AG04450 (cell line): ENCODE data around the gene ATOX1. TPM values are rescaled to one million over a fixed set of nuclear protein-coding genes. Genes with fewer than 3 reads are reported as not detected.

Source experiments
- CTCF ChIA-PET: fragments of 300-600, 350-600 bp; formaldehyde crosslinking; extraction: SDS; loops from one replicate; lab custom pipeline; 2022; ENCODE audit warnings: antibody characterized with exemption, inconsistent platforms; lab: Charles Lee
- POLR2A ChIA-PET: fragments of 350-600 bp; formaldehyde crosslinking; extraction: SDS; loops from one replicate; lab custom pipeline; 2021; ENCODE audit warnings: antibody characterized with exemption, inconsistent platforms; lab: Yijun Ruan, JAX
- DNase-seq: peaks from one replicate; pipeline ENCODE4 v3.0.0-alpha.2; 2011; ENCODE audit warnings: low read depth, low spot score
- H3K27ac ChIP-seq: one replicate; pipeline ENCODE4 v1.5.1; 2012; ENCODE audit warnings: low read depth, low read length, control low read depth
- H3K27me3 ChIP-seq: one replicate; pipeline ENCODE4 v1.6.0; 2012; ENCODE audit warnings: low read length; ENCODE audit not compliant: control insufficient read depth, insufficient read depth
- H3K4me3 ChIP-seq: 2 replicates; pipeline ENCODE4 v1.5.1; 2011; ENCODE audit warnings: mild to moderate bottlenecking, low read depth, low read length, control low read depth
- H3K9me3 ChIP-seq: 2 replicates; pipeline ENCODE4 v1.5.1; 2012; ENCODE audit warnings: low read length; ENCODE audit not compliant: control insufficient read depth, insufficient read depth
- CTCF ChIP-seq: IDR thresholded peaks from 2 replicates; pipeline ENCODE4 v1.5.1; 2011; ENCODE audit warnings: low read depth, low read length, control low read depth, inconsistent platforms
- polyA plus RNA-seq: library from polyadenylated mRNA; depleted of rRNA; stranded (reverse); fragments of >200 nt; gene quantifications from 2 replicates; pipeline ENCODE4 v1.2.3, GENCODE V29; 2011

Gene ATOX1
- polyA plus RNA-seq, 1 experiment, result 138 TPM

- POLR2A ChIA-PET, result interaction anchor here (1.1 to 3.0 kb wide), 10 partner anchors 20 to 37 kb away, joined by 4 to 25 read pairs (median 12); partner anchors contain the start of gene SPARC
- Histone ChIP-seq H3K27me3 (no peaks in the 10 kb centered on the region), H3K4me3 (no peak overlapping the region), H3K9me3 (no peaks in the 10 kb centered on the region; the same call in 1 of the 2 replicates), H3K27ac (peak overlapping the region; percentile 85)
- CTCF ChIA-PET, result interaction anchor here (0.6 to 5.7 kb wide), 18 partner anchors 9 to 113 kb away, joined by 3 to 37 read pairs (median 4); no protein-coding TSS in a partner anchor
- TF ChIP-seq CTCF, result peak; percentile 48
- no peak for DNase-seq
These were observed 39.0 kb downstream of the ATOX1 start for GRCh38 chr5:151719228-151720000.

- no peaks in the 10 kb centered on the region; the same call in 1 of the 2 replicates for H3K9me3 ChIP-seq
- POLR2A ChIA-PET, result interaction anchor here (1.1 to 2.3 kb wide), 7 partner anchors 19 to 43 kb away, joined by 4 to 25 read pairs (median 12); partner anchors contain the start of gene SPARC
These were observed 39.8 kb downstream of the ATOX1 start for GRCh38 chr5:151718646-151719045.

GRCh38 chr5:151718153-151718552 is 40.3 kb downstream of the ATOX1 start:
- peak overlapping the region; percentile 85 for H3K27ac ChIP-seq
- POLR2A ChIA-PET, result interaction anchor here (1.1 to 2.3 kb wide), 7 partner anchors 19 to 42 kb away, joined by 4 to 25 read pairs (median 12); partner anchors contain the start of gene SPARC
- DNase-seq, result no peak
- no peak overlapping the region for H3K4me3 ChIP-seq
- H3K27me3 ChIP-seq, result no peaks in the 10 kb centered on the region
- no peak for TF ChIP-seq CTCF
- CTCF ChIA-PET, result interaction anchor here (0.6 to 5.7 kb wide), 17 partner anchors 8 to 266 kb away, joined by 3 to 37 read pairs (median 4); no protein-coding TSS in a partner anchor
- H3K9me3 ChIP-seq, result no peaks in the 10 kb centered on the region; the same call in 1 of the 2 replicates

More at GRCh38 chr5:151718646-151719045, 39.8 kb downstream of the ATOX1 start:
- TF ChIP-seq CTCF, result no peak
- CTCF ChIA-PET, result interaction anchor here (0.7 to 5.7 kb wide), 17 partner anchors 8 to 67 kb away, joined by 3 to 37 read pairs (median 4); no protein-coding TSS in a partner anchor
- H3K27ac ChIP-seq, result peak overlapping the region; percentile 85
- DNase-seq, result no peak
- no peak overlapping the region for H3K4me3 ChIP-seq
- H3K27me3 ChIP-seq, result no peaks in the 10 kb centered on the region

GRCh38 chr5:151717416-151717815 is 41.0 kb downstream of the ATOX1 start:
- no peak for TF ChIP-seq CTCF
- H3K9me3 ChIP-seq, result no peaks in the 10 kb centered on the region; the same call in 1 of the 2 replicates
- no peak for DNase-seq
- peak overlapping the region; percentile 48 for H3K27ac ChIP-seq
- no peak overlapping the region for H3K4me3 ChIP-seq
- ChIA-PET POLR2A (interaction anchor here (1.4 to 2.3 kb wide), 4 partner anchors 21 to 41 kb away, joined by 4 to 25 read pairs (median 12); partner anchors contain the start of gene SPARC), CTCF (interaction anchor here (0.6 to 2.2 kb wide), 7 partner anchors 9 to 265 kb away, joined by 3 to 7 read pairs (median 3); no protein-coding TSS in a partner anchor)
- H3K27me3 ChIP-seq, result no peaks in the 10 kb centered on the region
